ENCODE measurements around the gene LGALS13. TPM values are rescaled to one million over a fixed set of nuclear protein-coding genes. Genes with fewer than 3 reads are reported as not detected.

The LGALS13 gene
- total and polyA plus RNA-seq, 2 experiments from 2014 or later = not detected

DNA sequence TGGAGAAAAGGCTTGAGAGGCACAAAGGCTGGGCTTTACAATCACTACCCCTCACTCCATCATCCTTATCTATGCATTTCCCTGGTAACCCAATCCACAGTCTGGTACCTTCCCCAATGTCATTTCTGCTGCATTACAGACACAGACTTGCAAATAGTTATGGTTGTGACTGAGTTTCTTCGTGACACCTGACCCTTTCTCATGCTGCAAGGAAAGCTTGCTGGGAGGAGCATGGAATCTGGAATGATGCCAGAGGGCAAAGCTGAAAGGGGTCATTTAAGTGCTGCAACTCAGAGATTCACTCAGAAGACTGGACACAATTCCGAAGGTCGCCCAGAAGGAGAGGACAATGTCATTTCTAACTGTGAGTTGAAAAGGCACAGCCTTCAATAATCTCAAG lies 53.3 kb downstream of the LGALS13 start, which contains the start of gene LGALS16:
Gene LGALS16, plus strand, starts transcription at position 301 of the 400 bp plus-strand sequence. Its CDS starts 49 bp downstream, at position 350.
- Histone ChIP-seq H3K9me3 (ENCODE audit: low read depth) (no peaks in the 10 kb centered on the region), H3K36me3 (replicated peaks; ENCODE audit: insufficient read depth, low read depth) (no peaks in the 10 kb centered on the region), H3K79me2 (no peaks in the 10 kb centered on the region), H3K4me1 (ENCODE audit: insufficient read depth) (no peaks in the 10 kb centered on the region), H3K4me2 (no peak within 1 kb of the TSS), H3K9me2 (replicated peaks; ENCODE audit: insufficient read depth) (no peaks in the 10 kb centered on the region), H3K27ac (no peak within 1 kb of the TSS), H3K27me3 (no peaks in the 10 kb centered on the region), H2AFZ (no peak within 1 kb of the TSS), H4K20me1 (ENCODE audit: insufficient read depth, poor library complexity, severe bottlenecking) (no peaks in the 10 kb centered on the region), H3K4me3 (no peak within 1 kb of the TSS)
- TF ChIP-seq EZH2phosphoT487 (IDR thresholded peaks at IDR 0.05; ENCODE audit: low read depth, severe bottlenecking, unreplicated experiment) = no peak
- TF ChIP-seq, protein P1, sequence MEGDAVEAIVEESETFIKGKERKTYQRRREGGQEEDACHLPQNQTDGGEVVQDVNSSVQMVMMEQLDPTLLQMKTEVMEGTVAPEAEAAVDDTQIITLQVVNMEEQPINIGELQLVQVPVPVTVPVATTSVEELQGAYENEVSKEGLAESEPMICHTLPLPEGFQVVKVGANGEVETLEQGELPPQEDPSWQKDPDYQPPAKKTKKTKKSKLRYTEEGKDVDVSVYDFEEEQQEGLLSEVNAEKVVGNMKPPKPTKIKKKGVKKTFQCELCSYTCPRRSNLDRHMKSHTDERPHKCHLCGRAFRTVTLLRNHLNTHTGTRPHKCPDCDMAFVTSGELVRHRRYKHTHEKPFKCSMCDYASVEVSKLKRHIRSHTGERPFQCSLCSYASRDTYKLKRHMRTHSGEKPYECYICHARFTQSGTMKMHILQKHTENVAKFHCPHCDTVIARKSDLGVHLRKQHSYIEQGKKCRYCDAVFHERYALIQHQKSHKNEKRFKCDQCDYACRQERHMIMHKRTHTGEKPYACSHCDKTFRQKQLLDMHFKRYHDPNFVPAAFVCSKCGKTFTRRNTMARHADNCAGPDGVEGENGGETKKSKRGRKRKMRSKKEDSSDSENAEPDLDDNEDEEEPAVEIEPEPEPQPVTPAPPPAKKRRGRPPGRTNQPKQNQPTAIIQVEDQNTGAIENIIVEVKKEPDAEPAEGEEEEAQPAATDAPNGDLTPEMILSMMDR (IDR thresholded peaks at IDR 0.05; ENCODE audit: poor library complexity) = no peak
- no peak for TF ChIP-seq EZH2 (IDR thresholded peaks at IDR 0.05; ENCODE audit: borderline replicate concordance)
- WGBS (ENCODE audit: low lambda C conversion rate, missing lambda C conversion rate) = 66% methylated on average over 3 of the region's 3 CpGs
- DNase-seq (ENCODE audit: low spot score) = no peak

Small RNA genes lying within 50 kb of the gene (small RNA-seq; reads per million reads assigned to genes)
- not detected for gene AC005176.2
- gene RPS29P24 = not detected
- not detected for gene RPS29P25
- gene RPS29P26 = not detected
- not detected for gene RPS29P30

Other genes with a start within 250 kb of the LGALS13 start
- 30.4 and 42.5 TPM in 2 replicates for gene PAF1, start 211.4 kb upstream of the LGALS13 start, total RNA-seq
- gene PAF1, start 211.4 kb upstream of the LGALS13 start, polyA plus RNA-seq = 53.5 and 54.4 TPM in 2 replicates
- gene MED29, start 211.1 kb upstream of the LGALS13 start, total RNA-seq = 18.9 and 21.4 TPM in 2 replicates
- 27.9 and 38.6 TPM in 2 replicates for gene MED29, start 211.1 kb upstream of the LGALS13 start, polyA plus RNA-seq
- gene ZFP36, start 195.7 kb upstream of the LGALS13 start, total RNA-seq = 72.9 and 95.8 TPM in 2 replicates
- 1,034 and 1,087 TPM in 2 replicates for gene ZFP36, start 195.7 kb upstream of the LGALS13 start, polyA plus RNA-seq
- gene PLEKHG2, start 189.9 kb upstream of the LGALS13 start, total RNA-seq = 17.7 and 25.3 TPM in 2 replicates
- gene PLEKHG2, start 189.9 kb upstream of the LGALS13 start, polyA plus RNA-seq = 34.0 and 44.0 TPM in 2 replicates
- 63.8 and 115 TPM in 2 replicates for gene RPS16, start 166.6 kb upstream of the LGALS13 start, total RNA-seq
- 409 and 411 TPM in 2 replicates for gene RPS16, start 166.6 kb upstream of the LGALS13 start, polyA plus RNA-seq
- 63.7 and 71.6 TPM in 2 replicates for gene SUPT5H, start 156.9 kb upstream of the LGALS13 start, total RNA-seq
- 184 and 213 TPM in 2 replicates for gene SUPT5H, start 156.9 kb upstream of the LGALS13 start, polyA plus RNA-seq
- 53.1 and 57.2 TPM in 2 replicates for gene TIMM50, start 121.7 kb upstream of the LGALS13 start, total RNA-seq
- 56.4 and 61.7 TPM in 2 replicates for gene TIMM50, start 121.7 kb upstream of the LGALS13 start, polyA plus RNA-seq
- gene DLL3, start 103.6 kb upstream of the LGALS13 start, total RNA-seq = 0.16 and 1.6 TPM in 2 replicates
- gene DLL3, start 103.6 kb upstream of the LGALS13 start, polyA plus RNA-seq = 1.1 and 1.3 TPM in 2 replicates
- gene SELENOV, start 87.4 kb upstream of the LGALS13 start, total RNA-seq = 0.50 and 2.0 TPM in 2 replicates
- gene SELENOV, start 87.4 kb upstream of the LGALS13 start, polyA plus RNA-seq = 0.98 and 2.2 TPM in 2 replicates
- gene EID2B, start 69.7 kb upstream of the LGALS13 start, total RNA-seq = 3.4 and 3.7 TPM in 2 replicates
- 1.0 and 2.2 TPM in 2 replicates for gene EID2B, start 69.7 kb upstream of the LGALS13 start, polyA plus RNA-seq
- gene EID2, start 62.4 kb upstream of the LGALS13 start, total RNA-seq = 13.6 and 18.6 TPM in 2 replicates
- gene EID2, start 62.4 kb upstream of the LGALS13 start, polyA plus RNA-seq = 29.3 and 34.8 TPM in 2 replicates
- not detected in 2 replicates for gene LGALS16, start 53.4 kb downstream of the LGALS13 start, total RNA-seq
- not detected in 2 replicates for gene LGALS16, start 53.4 kb downstream of the LGALS13 start, polyA plus RNA-seq
- 0.88 and 1.2 TPM in 2 replicates for gene LGALS14, start 102.0 kb downstream of the LGALS13 start, total RNA-seq
- 1.3 TPM in 1 of 2 replicates, not detected in the other for gene LGALS14, start 102.0 kb downstream of the LGALS13 start, polyA plus RNA-seq
- gene CLC, start 135.5 kb downstream of the LGALS13 start, total RNA-seq = not detected in 2 replicates
- gene CLC, start 135.5 kb downstream of the LGALS13 start, polyA plus RNA-seq = not detected in 2 replicates
- not detected in 2 replicates for gene LEUTX, start 176.3 kb downstream of the LGALS13 start, total RNA-seq
- not detected in 2 replicates for gene LEUTX, start 176.3 kb downstream of the LGALS13 start, polyA plus RNA-seq
- gene DYRK1B, start 231.6 kb downstream of the LGALS13 start, total RNA-seq = 10.5 and 12.2 TPM in 2 replicates
- gene DYRK1B, start 231.6 kb downstream of the LGALS13 start, polyA plus RNA-seq = 25.7 and 28.0 TPM in 2 replicates
- gene FBL, start 243.9 kb downstream of the LGALS13 start, total RNA-seq = 104 and 126 TPM in 2 replicates
- gene FBL, start 243.9 kb downstream of the LGALS13 start, polyA plus RNA-seq = 69.6 and 79.4 TPM in 2 replicates